Posterior cingulate gyrus (tissue), 11 donors: ENCODE measurements around the gene PSPC1.
"Not testable (repeated sequence)": the region's sequence is repeated elsewhere in the genome, so short reads cannot be mapped to it uniquely, and the experiment has no call there.

Source experiments
- DNase-seq, 10 donors: peaks; one replicate each; pipeline versions ENCODE4 v3.0.0 to v3.0.0-alpha.2; 2020 to 2021; ENCODE audit warnings: mixed read lengths in 3 of 10
- intact Hi-C: fragments of 100-400 bp; cut with DNase I; formaldehyde crosslinking; loops from one replicate; pipeline ENCODE4 v1.15.1; 2023

The PSPC1 gene

DNA sequence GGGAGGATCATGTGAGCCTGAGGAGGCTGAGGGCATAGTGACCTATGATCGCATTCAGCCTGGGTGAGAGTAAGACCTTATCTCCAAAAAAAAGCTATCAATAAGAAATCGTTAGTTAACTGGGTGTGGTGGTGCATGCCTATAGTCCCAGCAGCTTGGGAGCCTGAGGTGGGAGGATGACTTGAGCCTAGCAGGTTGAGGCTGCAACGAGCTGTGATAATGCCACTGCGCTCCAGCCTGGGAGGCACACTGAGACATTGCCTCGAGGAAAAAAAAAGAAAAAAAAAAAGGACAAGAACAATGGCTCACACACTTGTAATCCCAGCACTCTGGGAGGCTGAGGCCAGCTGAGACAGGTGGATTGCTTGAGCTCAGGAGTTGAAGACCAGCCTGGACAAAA lies 16.2 kb downstream of the PSPC1 start:
- intact Hi-C loops: no loop called here
- DNase-seq: no peak

DNA sequence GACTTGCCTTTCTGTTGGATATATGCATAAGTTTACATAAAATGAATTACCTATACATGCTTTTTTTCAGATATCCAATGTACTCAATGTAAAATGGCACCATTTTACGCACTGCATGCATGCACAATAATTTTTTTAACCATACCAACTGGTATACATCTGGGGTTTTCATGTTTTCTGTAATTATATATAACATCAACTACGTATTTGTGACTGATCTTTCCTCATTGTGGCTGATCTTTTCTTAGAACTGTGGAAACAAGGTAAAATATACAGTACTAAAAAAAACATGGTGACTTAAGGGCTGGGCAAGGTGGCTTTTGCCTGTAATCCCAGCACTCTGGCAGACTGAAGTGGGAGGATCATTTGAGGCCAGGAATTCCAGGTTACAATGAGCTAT lies 18.5 kb downstream of the PSPC1 start:
- no peak for DNase-seq
- intact Hi-C loops: no loop called here

DNA sequence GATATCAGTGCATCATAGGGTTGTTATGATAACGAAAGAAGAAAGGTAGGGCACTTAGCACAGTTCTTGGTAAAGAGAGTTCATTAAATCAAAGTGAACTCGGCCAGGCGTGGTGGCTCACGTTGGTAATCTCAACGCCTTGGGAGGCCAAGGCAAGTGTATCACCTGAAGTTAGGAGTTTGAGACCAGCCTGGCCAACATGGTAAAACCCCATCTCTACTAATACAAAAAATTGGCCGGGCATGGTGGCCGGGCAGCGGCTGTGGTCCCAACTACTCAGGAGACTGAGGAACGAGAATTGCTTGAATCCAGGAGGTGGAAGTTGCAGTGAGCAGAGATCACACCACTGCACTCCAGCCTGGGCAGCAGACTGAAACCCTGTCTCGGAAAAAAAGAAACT lies 19.1 kb downstream of the PSPC1 start:
- intact Hi-C loops: no loop called here
- DNase-seq: peak in 1 of 10 donors; percentile 62

DNA sequence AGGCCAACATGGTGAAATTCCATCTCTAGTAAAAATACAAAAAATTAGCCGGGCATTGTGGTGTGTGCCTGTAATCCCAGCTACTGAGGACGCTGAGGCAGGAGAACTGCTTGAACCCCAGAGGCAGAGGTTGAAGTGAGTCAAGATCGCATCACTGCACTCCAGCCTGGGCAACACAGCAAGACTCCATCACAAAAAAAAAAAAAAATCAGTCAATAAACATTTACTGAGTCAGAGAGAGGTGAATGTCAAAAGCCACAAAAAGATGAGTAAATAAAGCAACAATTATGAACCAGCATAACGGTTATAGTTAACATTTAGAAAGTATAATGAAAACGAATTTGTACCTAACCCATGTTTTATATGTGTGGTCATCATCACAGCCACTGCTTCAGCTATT lies 23.1 kb downstream of the PSPC1 start:
- intact Hi-C loops: no loop called here
- DNase-seq: no peak

DNA sequence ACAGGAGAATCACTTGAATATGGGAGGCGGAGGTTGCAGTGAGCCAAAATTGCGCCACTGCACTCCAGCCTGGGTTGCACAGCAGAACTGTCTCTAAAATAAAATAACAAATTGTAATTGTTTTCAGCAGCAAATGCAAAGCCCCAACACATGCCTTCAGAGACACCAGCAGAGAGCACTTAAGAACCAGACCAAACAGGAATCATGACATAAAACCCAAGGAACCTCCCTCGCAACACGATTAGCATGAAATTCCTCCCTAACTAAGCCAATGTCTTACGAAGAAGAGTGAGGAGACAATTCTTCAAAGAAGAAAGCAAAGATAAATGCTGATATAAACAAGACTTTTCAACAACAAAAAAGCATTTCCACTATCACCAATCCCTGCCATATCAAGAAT lies 40.1 kb downstream of the PSPC1 start:
- intact Hi-C loops: no loop called here
- DNase-seq: no peak

DNA sequence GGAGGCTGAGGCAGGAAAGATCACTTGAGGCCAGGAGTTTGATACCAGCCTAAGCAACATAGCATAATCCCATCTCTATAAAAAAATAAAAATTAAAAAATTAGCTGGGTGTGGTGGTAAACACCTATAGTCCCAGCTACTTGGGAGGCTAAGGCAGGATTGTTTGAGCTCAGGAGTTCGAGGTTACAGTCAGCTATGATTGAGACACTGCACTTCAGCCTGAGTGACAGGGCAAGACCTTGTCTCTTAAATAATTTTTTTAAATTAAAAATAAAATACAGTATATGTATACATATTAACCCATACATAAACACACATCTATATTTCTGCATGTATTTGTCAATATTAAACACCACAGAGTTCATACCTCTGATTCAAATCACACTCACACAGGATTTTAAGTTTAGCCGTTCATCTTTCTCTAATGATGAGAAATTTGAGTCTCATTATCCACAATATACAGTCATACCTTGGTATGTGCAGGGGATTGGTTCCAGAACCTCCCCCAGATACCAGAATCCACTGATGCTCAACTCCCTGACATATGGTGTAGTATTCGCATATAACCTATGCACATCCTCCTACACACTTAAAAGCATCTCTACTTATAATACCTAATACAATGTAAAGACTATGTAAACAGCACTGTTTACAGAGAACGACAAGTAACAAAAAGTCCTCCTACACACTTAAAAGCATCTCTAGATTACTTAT lies 44.7 kb downstream of the PSPC1 start:
- intact Hi-C loops: no loop called here
- no peak for DNase-seq

DNA sequence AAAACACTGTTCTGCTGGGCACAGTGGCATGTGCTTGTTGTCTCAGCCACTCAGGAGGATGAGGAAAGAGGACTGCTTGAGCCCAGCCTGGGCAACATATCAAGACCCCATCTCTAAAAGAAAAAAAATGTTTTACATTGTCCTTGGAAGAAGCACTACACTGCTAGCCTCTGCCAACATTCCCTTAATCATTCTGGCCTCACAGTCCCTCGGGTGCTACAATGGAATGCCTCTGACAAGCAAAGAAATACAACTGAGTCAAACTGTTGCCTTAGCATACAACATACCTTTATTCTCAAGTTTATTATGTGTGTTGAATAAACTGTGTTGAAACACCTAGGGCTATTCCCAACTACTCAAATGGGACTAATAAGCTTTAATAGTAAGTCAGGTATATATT lies 56.1 kb downstream of the PSPC1 start:
- DNase-seq: no peak
- intact Hi-C loops: no loop called here

DNA sequence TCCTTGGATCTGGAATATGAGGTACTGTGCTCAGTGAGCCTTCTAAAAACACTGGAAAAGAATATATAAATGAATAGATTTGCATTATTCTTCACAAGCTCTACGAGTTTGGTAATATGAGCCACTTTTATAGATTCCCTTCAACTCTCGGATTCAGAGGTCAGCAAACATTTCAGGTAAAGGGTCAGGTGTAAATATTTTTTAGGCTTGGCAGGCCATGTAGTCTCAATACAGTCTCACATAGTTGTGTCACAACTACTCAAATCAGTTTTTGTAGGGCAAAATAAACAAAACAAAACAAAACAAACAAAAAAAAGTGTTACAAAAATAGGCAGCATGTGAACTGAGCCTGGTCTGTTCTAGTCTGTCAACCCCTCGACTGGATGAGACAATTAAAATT lies 57.4 kb downstream of the PSPC1 start:
- intact Hi-C loops: no loop called here

DNA sequence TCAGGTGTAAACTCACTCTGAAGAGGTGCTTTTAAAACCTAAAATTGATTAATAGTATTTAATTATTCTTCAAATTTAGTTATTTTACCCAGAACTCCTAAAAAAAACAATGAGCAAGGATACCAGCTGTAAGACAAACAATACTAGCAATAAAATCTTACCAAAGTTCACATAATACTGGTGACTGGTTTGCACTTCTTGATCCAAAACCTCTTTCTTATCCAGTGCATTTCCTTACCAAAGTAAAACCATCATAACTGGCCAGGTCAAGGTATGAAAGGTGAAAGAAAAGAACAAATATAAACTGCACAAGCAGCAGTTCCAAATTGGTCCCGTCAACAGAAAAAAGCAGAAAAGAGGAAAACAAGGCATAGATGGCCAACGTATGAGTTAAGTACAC lies 62.7 kb downstream of the PSPC1 start:
- intact Hi-C loops: no loop called here
- no peak for DNase-seq

More for the DNA sequence above, 57.4 kb downstream of the PSPC1 start:
- no peak for DNase-seq

DNA sequence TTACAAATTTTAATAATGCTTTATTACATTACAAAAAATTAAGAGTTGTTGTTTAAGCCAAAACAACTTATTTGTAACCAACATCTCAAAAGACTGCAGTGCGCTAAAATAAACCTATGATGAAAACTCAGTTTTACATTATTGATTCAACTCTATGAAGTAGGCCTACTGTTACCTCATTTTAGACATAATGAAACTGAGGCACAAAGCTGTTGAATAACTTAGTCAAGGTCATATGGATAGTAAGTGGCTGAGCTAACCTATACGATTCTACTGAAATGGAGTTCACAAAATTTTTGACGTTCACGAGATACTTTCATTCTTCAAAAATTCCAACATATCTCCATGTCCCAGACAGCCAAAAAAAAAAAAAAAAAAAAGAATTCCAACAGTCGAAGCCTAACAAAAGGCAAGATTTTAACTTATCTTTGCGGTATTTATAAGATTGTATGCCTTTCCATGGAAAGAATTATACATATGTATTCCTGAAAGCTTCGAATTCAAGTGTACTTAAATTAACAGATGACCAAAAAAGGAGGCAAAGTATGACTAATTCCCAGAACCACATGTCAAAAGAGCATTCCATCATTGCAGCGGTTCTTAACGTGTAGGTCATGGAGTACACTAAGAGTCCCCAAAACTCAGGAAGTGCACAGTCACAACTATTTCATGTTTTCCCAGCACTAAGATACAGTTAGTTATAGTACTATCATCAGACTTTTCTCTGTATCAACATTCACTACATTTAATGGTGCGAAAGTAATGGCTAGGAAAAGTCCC lies 69.4 kb downstream of the PSPC1 start:
- intact Hi-C loops: no loop called here

DNA sequence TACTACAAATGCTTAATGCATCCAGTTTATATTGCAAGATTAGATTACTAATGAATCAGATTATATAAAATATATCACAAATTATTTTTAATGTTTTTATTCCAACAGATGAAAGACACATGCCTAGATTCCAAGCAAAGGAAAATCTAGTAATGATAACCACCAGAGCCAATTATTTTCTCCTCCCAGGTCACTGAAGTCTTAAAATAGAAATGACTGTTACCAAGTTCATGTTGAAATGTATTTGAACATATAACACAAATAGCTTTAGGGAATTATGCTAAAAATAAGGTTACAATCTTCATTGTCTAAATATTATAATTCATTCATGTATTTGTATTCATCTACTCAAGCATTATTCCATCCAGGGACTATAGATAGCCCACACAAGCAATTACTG lies 73.0 kb downstream of the PSPC1 start:
- intact Hi-C loops: loop anchor here (10.0 kb wide), 1 partner anchor 505 kb away; no protein-coding TSS in a partner anchor
- not testable (repeated sequence) for DNase-seq

More for the DNA sequence above, 69.4 kb downstream of the PSPC1 start:
- no peak for DNase-seq

DNA sequence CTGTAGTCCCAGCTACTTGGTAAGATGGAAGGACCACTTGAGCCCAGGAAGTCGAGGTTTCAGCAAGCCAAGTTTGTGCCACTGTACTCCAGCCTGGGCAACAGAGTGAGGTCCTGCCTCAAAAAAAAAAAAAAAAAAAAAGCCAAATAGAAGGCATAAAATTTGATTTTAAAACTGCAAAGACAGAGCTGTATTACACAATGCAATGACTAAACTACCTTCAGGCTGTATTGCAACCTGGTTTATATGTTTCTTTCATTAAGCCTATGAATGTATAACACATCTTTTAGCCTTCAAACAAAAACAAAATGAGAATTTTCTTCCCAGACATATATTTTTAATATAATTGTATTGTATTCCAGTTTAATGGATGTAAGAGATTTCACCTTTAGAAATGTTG lies 73.7 kb downstream of the PSPC1 start:
- intact Hi-C loops: loop anchor here (10.0 kb wide), 1 partner anchor 504 kb away; no protein-coding TSS in a partner anchor
- not testable (repeated sequence) for DNase-seq

DNA sequence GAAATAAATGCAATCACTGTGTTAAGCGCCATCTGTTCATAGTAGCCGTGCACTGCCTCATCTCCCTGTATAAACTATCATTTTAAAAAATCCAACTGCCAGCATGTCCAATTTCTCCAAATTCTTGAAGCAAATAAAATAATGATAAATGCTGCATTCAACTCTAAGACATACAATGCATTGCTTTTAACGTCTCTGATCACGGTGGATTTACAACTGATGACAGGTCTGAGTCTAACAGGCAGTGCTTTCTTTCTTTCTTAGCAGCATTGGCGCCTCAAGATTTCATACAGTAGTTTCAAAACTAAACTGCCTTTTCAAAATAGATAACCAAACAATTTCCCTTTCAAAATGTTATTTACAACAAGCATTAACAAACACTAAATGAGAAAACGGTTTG lies 78.5 kb downstream of the PSPC1 start:
- DNase-seq: not testable (repeated sequence)
- intact Hi-C loops: loop anchor here (10.0 kb wide), 1 partner anchor 499 kb away; no protein-coding TSS in a partner anchor

DNA sequence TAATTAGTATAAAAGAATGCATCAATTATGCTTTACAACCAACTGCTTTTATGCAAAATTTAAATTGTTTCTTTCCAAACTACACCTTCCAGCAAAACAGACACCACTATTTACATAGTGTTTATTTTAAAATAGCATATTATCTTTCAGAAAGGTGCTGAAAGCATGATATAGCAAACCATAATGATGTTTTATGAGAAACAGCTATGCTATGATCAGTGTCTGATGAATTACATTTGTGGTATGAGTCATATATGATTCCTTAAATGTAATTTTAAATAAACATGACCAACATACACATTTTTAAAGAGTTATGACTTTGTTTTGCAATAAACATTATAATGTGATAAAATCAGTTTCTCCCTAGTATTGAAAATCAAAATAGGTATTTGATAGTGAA lies 81.1 kb downstream of the PSPC1 start:
- intact Hi-C loops: loop anchor here (10.0 kb wide), 1 partner anchor 497 kb away; no protein-coding TSS in a partner anchor
- not testable (repeated sequence) for DNase-seq

DNA sequence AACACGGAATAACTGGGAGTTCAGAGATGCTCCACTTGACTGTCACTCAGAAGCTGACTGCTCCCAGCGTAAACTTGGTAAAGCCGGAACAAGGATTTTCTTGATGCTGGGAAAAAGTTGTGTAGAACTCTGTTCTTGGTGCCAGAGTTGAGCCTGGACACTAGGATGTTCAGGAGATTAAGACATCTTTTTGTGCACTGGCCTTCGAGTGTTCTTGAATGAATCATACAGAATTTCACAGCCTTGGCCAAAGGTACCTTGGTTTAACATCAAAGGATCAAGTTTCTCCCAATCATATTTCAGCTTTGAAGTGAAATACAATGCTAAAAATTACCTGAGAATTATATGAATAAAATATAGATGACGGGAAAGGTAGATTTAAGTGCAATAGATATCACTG lies 81.8 kb downstream of the PSPC1 start:
- intact Hi-C loops: loop anchor here (10.0 kb wide), 1 partner anchor 496 kb away; no protein-coding TSS in a partner anchor
- DNase-seq: not testable (repeated sequence)

DNA sequence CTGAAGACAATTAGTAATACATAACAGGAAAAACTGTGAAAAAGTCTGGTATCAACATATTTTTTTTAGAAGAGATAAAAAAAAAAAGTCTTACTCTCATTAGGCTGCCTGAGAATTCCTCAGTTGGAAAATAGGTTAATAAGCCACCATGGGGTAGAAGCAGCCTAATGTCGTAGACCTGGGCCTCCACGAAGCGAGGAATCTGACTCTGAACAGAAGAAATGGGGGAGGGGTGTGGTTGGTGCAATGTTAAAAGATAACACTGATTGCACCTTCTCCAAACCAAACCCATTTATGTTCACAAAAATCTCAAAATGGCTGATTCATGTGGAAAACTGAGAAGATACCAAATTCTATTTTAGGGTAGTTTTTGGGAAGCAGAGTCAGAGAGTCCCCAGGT lies 86.9 kb downstream of the PSPC1 start:
- intact Hi-C loops: no loop called here

DNA sequence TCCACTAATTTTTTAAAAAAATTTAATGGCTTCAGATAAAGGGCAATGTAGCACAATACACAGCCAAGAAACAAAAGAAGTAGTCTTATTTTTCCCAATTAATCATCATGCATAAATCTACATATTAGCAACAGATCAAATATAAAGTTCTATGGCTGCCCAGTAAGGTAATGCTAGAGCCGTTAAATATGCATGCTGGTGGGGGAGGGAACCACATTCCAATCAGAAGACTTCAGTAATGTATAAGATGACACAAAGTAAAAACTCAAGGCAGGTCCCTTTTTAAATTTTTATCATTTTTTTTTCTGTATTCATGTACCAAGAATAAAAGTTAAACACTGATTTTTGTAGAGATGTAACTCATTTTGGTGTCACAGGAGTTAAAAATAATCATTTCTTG lies 87.3 kb downstream of the PSPC1 start:
- intact Hi-C loops: no loop called here
- DNase-seq: no peak

More for the DNA sequence above, 86.9 kb downstream of the PSPC1 start:
- no peak for DNase-seq

DNA sequence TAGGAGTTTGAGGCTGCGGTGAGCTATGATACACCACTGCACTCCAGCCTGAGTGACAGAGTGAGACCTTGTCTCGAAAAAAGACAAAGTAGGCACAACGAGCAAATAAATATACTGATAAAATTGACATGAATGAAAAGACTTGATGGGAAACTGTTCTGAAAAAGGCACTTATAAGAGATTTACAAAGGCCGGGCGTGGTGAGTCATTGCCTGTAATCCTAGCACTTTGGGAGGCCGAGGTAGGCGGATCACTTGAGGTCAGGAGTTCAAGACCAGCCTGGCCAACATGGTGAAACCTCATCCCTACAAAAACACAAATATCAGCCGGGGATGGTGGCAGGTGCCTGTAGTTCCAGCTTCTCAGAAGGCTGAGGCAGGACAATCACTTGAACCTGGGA lies 91.3 kb downstream of the PSPC1 start:
- DNase-seq, intact Hi-C loops: not testable (repeated sequence)

DNA sequence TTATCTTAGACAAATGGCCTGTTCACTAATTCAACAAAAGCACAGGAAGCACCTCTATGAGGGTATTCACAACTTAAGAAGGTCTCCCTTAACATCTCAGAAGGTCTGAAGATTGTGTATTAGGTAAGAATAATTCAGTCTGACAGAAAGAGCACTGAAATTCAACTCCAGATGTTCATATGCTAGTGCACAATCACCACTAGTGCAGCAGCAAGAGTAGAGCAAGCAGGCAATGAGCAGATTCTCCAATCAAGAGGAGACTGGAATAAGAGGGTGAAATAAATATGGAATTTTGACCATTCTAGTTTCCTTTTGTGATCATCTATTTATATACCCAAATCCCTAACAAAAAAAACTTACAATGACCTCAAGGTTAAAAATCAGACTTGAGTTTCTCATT lies 97.3 kb downstream of the PSPC1 start:
- intact Hi-C loops: no loop called here
- DNase-seq: no peak

DNA sequence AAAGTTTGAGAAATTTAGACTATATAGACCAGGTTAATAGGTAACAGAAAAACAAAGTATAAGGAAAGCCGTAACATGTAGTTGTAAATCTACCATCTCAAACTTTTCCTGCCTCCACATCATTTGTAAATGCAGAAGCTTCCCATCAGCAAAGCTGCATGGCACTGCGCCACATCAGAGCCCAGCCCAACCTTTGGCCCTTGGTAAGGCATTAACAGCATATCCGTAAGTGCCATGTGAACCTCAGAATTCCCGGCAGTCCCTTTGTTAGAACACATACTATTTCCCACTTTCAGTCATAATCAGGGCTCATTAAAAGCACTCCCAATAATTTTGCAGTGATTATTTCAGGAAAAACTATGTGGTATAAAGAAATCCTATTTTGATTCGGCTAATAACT lies 97.7 kb downstream of the PSPC1 start:
- peak in 1 of 10 donors; percentile 42 for DNase-seq
- intact Hi-C loops: no loop called here

DNA sequence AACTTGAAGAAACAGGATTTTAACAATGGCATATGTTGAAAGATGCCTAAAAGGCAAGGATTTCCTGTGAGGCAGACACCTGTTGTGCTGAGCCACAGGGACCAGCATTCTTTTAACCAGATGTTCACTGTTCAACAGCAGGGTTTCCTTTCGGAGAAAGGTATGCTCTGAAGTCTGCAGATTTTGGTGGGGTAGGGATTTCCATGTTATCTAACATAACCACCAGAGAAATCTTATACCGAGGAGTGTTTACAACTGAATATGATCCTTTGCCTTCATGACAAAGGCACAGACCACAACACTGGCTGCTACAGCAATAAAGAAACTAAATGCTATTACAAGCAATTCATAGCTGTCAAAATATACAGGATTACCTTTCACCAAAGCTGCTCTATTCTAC lies 101.2 kb downstream of the PSPC1 start:
- intact Hi-C loops: no loop called here
- DNase-seq: no peak

DNA sequence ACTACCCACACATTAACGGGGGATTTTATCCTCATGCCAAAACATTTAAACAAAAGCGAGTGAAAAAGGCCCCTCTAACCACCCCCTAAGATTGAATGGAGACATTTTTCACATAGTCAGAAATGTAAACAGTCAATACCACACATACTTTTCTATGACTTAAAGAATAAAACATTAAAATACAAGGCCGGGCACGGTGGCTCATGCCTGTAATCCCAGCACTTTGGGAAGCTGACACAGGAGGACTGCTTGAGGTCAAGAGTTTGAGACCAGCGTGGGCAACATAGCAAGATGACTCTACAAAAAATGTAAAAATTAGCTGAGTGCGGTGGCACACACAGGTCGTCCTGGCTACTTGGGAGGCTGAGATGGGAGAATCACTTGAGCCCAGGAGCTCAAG lies 102.0 kb downstream of the PSPC1 start:
- intact Hi-C loops: no loop called here
- no peak for DNase-seq
